Measurements from ENCODE around the gene RIOK3. TPM values are rescaled to one million over a fixed set of nuclear protein-coding genes. Genes with fewer than 3 reads are reported as not detected.
A peak's percentile ranks its signal among the peaks of the same experiment; 100 is the strongest.

Gene RIOK3
- total and polyA plus RNA-seq, 2 of the 4 experiments (the other 2 are of a cell fraction): 21.5 to 38.9 TPM

- H3K4me2 ChIP-seq (ENCODE audit: low read depth, low read length): no peak overlapping the region
- ATAC-seq (ENCODE audit: low read depth) (no peak), DNase-seq (peak; percentile 15)
- H3K4ac ChIP-seq (ENCODE audit: low read depth, low read length): no peak overlapping the region
- no peak overlapping the region for H3K4me3 ChIP-seq (ENCODE audit: insufficient read depth, low read depth, low read length)
- H2AFZ ChIP-seq (replicated peaks; ENCODE audit: low read length, poor library complexity): no peak overlapping the region
- peaks cover 0 to 16% of the 10 kb centered on the region in 2 experiments; a peak in 3 of 4 replicates for H3K79me1 ChIP-seq (ENCODE audit: low read depth in 1 of 2, low read length in 2 of 2)
- H3K4me1 ChIP-seq (ENCODE audit: control insufficient read depth, insufficient read depth, low read length): peaks cover 8% of the 10 kb centered on the region
- no CpG with 5 or more reads among the region's 4 CpGs for WGBS, 2 experiments (ENCODE audit: extremely low coverage in 2 of 2, insufficient read length in 1 of 2)
- H3K36me3 ChIP-seq (ENCODE audit: control insufficient read depth, insufficient read depth, low read length): peaks cover 49% of the 10 kb centered on the region
- in situ Hi-C loops (cut with MboI; ENCODE audit: low sequenced_read_pairs): loop anchor here (5.0 to 10.0 kb wide), 2 partner anchors 183 to 285 kb away; no protein-coding TSS in a partner anchor
- BruUV-seq (replicated peaks): no TSS peak
- no peak overlapping the region for H2BK5ac ChIP-seq (ENCODE audit: low read depth, low read length, poor library complexity, severe bottlenecking)
- H4K20me1 ChIP-seq (ENCODE audit: insufficient read depth, low read length): peaks cover 15% of the 10 kb centered on the region; the same call in 1 of the 2 replicates
- no peaks in the 10 kb centered on the region for H3K9me3 ChIP-seq (ENCODE audit: control insufficient read depth, insufficient read depth, low read length)
- H2AK5ac ChIP-seq (ENCODE audit: low read depth, low read length): no peak overlapping the region
- no peak overlapping the region for H2BK15ac ChIP-seq (ENCODE audit: low read depth, low read length)
- no peak overlapping the region for H4K5ac ChIP-seq (ENCODE audit: low read depth, low read length)
- no peak for TF ChIP-seq POLR2A (IDR thresholded peaks at IDR 0.05; ENCODE audit: low read depth, low read length)
- no peak for TF ChIP-seq SMC3 (IDR thresholded peaks at IDR 0.05; ENCODE audit: low read depth, low read length)
- no peak for TF ChIP-seq FOS (IDR thresholded peaks at IDR 0.05; ENCODE audit: low read depth, low read length)
- TF ChIP-seq CTCF (conservative IDR thresholded peaks at IDR 0.05; ENCODE audit: low read depth, low read length): no peak
- TF ChIP-seq RAD21 (IDR thresholded peaks at IDR 0.05; ENCODE audit: low read length): no peak
- TF ChIP-seq RFX5 (IDR thresholded peaks at IDR 0.05; ENCODE audit: low read depth, low read length): no peak
- no peak for TF ChIP-seq NFE2L2 (IDR thresholded peaks at IDR 0.05; ENCODE audit: low read depth, low read length)
- no peak for TF ChIP-seq CHD1 (IDR thresholded peaks at IDR 0.05; ENCODE audit: low read depth, low read length)
- no peak for TF ChIP-seq MXI1 (IDR thresholded peaks at IDR 0.05; ENCODE audit: borderline replicate concordance, low read depth, low read length)
- no peak for TF ChIP-seq USF2 (IDR thresholded peaks at IDR 0.05; ENCODE audit: low read depth, low read length)
- no peak for TF ChIP-seq CEBPB (IDR thresholded peaks at IDR 0.05; ENCODE audit: low read depth, low read length)
- TF ChIP-seq ELK1 (IDR thresholded peaks at IDR 0.05; ENCODE audit: borderline replicate concordance, low read depth, low read length): no peak
- no peak for TF ChIP-seq RCOR1 (IDR thresholded peaks at IDR 0.05; ENCODE audit: insufficient replicate concordance, low read length)
- TF ChIP-seq MAFK (IDR thresholded peaks at IDR 0.05; ENCODE audit: low read depth, low read length): no peak
- TF ChIP-seq MAZ (IDR thresholded peaks at IDR 0.05; ENCODE audit: borderline replicate concordance, low read depth, low read length): no peak
- TF ChIP-seq BHLHE40 (IDR thresholded peaks at IDR 0.05; ENCODE audit: low read depth, low read length): no peak
- no peak overlapping the region for H4K8ac ChIP-seq (ENCODE audit: low read depth in 2 of 2, low read length in 2 of 2)
- no peaks in the 10 kb centered on the region for H3K27me3 ChIP-seq (ENCODE audit: control insufficient read depth, insufficient read depth, low read length)
- peaks cover 17% of the 10 kb centered on the region for H3K9me1 ChIP-seq (ENCODE audit: insufficient read depth, low read length)
- H3K18ac ChIP-seq (ENCODE audit: low read depth, low read length): no peak overlapping the region
- H3K9ac ChIP-seq (ENCODE audit: low read depth, low read length): no peak overlapping the region
- no peak overlapping the region for H2AK9ac ChIP-seq (replicated peaks; ENCODE audit: low read depth, low read length, poor library complexity)
- H3K27ac ChIP-seq (ENCODE audit: insufficient read depth, low read length): no peak overlapping the region
- no peak overlapping the region for H3K23ac ChIP-seq (ENCODE audit: low read depth, low read length)
- no peak overlapping the region for H4K91ac ChIP-seq (ENCODE audit: insufficient read depth, low read depth, low read length)
- dilution Hi-C loops (cut with HindIII; ENCODE audit: low sequenced_read_pairs, unreplicated experiment): no loop called here
- H2BK20ac ChIP-seq (ENCODE audit: low read depth, low read length): no peak overlapping the region
- no peak overlapping the region for H3K14ac ChIP-seq (replicated peaks; ENCODE audit: low read depth, low read length)
- no peak overlapping the region for H3K56ac ChIP-seq (ENCODE audit: extremely low read depth, insufficient read depth, low read length)
- CTCF ChIA-PET: no interaction called here
- POLR2A ChIA-PET (ENCODE audit: unreplicated experiment): no interaction called here
- intact Hi-C loops (cut with micrococcal nuclease): no loop called here
- H2BK120ac ChIP-seq (ENCODE audit: low read depth, low read length): no peak overlapping the region
Measured at GRCh38 chr18:23519734-23520133, 66.6 kb downstream of the RIOK3 start.
